Kidney tubule cell (primary cell): ENCODE results near the gene BANK1.

Experiments
- DNase-seq: peaks from one replicate; pipeline ENCODE4 v3.0.0-alpha.2; 2018; ENCODE audit warnings: low spot score

The BANK1 gene

GRCh38 chr4:101823864-101824263 is 33.3 kb downstream of the BANK1 start:
- no peak for DNase-seq

DNA sequence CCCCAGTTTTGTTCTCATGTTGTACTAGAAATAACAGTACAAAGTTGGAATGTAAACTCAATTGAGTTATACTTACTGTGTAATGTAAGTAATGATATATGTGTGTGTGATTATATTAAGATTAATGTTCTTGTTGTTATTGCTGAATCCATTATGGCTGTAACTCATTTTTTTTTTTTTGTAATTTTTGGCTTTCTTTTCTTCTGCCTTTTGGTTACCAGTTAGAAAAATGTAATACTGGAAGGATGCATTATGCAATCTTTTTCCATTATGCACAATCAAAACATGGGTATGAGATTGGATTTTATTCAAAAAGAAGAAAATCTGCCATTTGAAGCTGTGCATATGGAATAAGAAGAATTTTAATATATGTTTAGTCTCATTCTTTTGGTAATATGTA is 34.0 kb downstream of the BANK1 start:
- no peak for DNase-seq

DNA sequence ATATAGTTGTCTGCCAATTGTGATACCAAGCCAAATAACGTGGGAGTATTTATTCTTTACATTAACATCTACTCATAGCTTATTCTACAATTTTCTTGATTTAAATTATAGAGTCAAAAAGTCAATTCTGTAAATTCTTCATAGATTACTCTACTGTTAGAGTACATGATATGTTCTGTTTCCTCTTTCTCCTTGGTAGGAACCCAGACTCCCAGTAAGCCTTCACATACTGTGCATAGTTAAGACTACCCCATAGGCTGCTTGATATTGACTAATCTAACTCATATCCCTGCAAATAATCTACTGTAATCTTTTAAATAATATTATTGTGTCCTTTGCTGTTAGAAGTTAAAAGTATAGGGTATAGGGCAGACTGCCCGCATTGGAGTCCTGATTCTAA is 35.4 kb downstream of the BANK1 start:
- DNase-seq = no peak

DNA sequence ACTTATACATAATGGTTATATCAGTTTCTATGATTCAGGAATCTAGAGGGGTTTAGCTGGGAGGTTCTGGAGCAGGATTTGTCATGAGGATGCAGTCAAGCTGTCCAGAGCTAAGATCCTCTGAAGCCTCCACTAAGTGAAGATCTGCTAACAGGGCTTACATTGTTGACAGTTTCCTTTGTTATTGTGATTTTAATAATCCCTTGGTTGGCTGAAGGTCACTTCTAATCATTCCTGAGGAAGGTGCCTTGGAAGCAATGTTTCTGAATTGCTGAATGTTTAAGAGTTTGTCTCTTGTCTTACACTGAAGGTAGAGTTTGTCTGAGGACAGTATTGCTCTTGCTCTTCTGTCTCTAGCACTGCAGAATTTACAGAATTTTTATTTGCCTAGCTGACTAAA is 41.3 kb downstream of the BANK1 start:
- DNase-seq = no peak

DNA sequence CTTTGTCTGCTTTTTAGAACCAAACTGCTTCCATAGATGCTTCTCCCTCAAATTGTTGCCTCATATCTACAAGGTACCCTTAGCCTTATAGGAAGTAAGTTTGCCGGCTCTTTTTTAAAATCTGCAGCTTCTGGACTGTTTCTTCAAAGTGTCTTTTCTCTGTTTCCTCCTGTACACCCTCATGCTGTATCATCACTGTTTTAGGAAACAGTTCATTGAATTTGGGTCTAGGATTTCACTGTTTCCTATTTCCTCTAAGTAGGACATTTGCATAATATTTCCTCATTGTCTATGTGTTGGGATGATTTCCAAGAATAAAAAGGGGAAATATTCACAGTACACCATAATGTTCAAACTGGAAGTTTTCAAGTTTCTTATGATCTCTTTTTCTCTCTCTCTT is 43.0 kb downstream of the BANK1 start:
- DNase-seq = peak; percentile 11

DNA sequence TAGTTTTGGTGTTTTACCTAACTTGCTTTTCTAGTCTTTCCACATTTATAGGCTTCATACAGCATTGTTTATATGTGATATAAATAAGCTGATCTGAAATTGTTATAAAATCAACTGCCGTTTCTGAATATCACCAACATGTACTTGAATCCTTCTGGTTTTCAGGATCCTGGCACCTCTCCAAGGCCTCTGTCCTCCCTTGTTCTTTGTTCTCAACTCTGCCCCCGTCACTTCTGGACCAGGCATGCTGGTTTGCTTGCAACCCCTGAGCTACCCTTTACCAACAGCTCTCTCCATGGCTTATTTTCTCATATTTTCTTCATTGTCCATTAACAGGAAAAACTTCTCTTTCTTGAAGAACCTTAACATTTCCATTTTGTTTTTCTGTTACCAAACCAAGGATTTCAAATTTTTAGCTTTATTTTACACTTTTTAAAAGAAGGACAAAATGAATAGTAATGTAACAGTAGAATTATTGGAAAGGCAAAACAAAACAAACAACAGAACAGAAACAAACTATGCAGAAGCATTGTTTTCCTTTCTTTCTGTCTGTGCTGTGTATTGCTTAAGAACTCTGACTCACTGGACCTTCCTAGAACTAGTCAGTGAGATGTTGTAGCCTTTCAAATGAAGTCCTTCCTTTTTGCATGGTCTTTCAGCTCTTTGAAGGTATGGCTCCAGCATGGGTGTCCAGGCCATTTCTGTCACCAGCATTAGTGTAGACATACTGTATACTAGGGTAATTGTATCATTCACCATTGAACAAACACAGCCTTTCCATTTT is 44.8 kb downstream of the BANK1 start:
- DNase-seq = peak; percentile 38

GRCh38 chr4:101843054-101843453 is 52.5 kb downstream of the BANK1 start:
- no peak for DNase-seq

GRCh38 chr4:101846550-101846949 is 56.0 kb downstream of the BANK1 start:
- DNase-seq = peak; percentile 22

GRCh38 chr4:101850698-101851097 is 60.2 kb downstream of the BANK1 start:
- DNase-seq = no peak

DNA sequence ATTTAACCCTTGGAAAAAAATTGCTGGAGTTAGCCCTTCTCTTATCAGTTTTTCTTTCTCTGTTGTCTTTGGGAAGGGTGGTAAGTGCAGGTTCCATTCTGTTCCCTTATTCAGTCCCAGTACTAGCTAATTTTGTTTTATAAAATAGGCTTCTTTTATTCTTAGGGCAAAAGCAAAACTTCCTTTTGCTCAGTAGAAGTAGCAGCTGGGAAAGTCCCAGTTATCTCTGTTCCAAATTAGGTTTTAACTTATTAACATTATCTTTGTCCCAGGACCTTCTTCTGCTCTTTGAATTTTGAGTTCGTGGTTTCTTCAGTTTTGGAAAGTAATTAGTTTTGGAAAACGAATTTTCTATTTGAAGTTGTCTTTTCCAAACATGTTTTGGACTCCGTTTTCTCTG is 61.1 kb downstream of the BANK1 start:
- peak; percentile 22 for DNase-seq

DNA sequence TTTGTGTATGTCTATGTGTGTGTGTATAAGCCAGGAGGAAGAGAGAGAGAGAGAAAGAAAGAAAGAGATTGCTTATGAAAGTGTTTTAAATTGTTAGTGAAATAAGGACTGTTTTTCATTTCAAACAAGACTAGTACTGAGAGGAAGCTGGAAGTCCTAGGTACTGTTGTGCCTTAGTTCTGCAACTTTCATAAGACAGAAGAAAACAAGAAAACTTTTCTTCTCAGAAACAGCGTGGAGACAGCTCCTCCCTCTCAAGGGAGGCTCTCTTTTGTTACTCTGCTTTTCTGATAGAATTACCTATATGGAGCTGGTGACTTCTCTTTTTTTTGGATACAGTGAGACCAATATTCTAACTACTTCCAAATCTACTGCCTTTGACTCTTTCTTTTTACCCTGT is 62.5 kb downstream of the BANK1 start:
- no peak for DNase-seq

GRCh38 chr4:101853691-101854090 is 63.2 kb downstream of the BANK1 start:
- DNase-seq = peak; percentile 85

- DNase-seq = peak; percentile 6
These were observed 64.7 kb downstream of the BANK1 start for GRCh38 chr4:101855239-101855638.

GRCh38 chr4:101856149-101856548 is 65.6 kb downstream of the BANK1 start:
- DNase-seq = peak; percentile 14

- DNase-seq = no peak
These were observed 66.6 kb downstream of the BANK1 start for GRCh38 chr4:101857176-101857575.

DNA sequence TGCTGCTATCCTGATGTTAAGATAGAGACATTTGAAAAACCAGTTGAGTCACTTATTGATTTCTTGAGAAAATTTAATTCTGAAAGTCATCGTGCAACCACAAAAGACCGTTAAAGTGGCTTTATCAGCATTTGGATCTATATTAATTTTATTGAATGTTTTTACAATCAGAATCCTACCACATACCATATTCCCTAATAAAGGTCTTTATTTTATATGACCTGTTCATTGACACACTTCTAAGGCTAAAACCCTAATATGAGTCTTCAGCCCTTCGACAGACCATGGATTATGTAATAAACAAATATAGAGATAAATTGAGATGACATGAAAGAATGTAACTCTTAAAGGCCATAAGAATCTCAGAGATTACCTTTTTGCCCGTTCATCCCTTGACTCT is 68.1 kb downstream of the BANK1 start:
- no peak for DNase-seq

GRCh38 chr4:101862595-101862994 is 72.1 kb downstream of the BANK1 start:
- DNase-seq = no peak

DNA sequence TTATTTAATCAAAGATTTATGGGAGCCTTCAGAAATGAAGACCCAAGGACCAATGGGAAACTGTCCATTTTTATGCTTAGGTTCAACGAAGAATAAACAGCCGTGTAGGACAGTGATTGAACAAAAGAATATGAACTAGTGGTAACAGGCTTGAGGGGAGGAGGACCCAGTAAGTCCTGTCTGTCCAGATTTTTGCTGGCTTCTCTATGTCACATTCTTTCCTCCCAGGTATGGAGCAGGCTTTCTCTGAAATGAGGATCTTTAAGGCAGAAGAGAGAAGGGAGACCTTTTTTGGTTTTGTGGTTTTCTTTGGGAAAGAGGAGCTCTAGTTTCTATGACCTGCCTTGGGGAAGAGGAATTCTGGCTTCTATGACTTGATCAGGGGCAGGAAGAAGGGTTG is 74.1 kb downstream of the BANK1 start:
- no peak for DNase-seq

DNA sequence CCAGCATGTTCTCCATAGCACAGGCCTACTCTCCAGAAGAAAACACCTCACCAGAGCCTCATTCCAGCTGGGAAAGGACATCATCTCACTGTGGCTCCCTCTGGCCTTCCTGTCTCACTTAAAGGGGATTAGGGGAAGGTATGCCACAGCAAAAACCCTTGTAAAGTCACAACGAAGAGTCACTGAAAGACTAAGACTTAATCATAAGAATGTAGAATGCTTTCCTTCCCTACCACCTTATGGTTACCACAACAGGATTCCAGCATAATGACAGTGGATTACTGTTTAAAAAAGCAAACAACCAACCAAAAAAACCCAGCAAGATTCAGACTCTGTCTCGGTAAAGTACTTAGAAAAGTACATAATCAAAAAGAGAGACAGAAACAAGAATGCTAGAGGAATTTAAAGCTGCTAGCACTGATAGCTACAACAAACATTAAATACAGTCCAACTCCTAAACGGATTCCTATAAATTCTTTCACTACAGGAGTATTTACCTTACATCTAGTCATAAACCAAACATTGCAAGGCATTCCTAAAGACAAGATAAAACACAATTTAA is 75.1 kb downstream of the BANK1 start:
- peak; percentile 48 for DNase-seq

GRCh38 chr4:101870874-101871273 is 80.3 kb downstream of the BANK1 start:
- no peak for DNase-seq

DNA sequence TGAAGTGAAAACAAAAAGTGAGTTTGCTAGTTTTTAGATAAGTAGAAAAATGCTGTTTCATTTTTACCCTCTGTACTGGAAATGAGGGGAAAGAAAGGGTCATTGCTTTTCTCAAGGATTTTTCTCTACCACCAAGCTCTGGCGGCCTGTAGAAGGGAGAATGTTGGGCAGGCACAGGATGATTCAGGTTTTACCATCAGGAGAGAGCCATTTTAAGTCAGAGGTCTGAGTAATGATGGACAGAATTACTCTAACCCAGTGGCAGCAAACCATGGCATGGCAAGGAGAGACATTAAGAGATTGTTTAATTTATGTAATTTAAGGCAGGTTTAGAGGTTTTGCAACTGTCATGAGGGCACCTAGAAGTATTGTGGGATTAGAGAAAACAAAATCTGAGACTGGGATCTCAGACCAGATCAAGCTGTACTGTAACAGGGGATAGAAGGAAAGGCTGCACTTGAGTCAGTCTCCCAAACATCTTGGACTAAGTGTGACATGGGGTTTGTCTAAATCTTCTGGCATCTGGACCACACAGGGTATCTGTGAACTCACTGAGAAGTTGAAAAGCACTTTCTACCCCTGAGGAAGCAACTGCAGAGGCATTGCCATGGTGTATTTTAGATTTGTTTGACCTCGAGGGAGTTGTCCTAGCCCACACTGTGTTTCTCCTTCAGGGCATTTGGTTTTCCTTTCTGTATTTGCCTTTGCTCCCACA is 81.6 kb downstream of the BANK1 start:
- no peak for DNase-seq

- DNase-seq = no peak
These were observed 95.0 kb downstream of the BANK1 start for GRCh38 chr4:101885574-101885973.

DNA sequence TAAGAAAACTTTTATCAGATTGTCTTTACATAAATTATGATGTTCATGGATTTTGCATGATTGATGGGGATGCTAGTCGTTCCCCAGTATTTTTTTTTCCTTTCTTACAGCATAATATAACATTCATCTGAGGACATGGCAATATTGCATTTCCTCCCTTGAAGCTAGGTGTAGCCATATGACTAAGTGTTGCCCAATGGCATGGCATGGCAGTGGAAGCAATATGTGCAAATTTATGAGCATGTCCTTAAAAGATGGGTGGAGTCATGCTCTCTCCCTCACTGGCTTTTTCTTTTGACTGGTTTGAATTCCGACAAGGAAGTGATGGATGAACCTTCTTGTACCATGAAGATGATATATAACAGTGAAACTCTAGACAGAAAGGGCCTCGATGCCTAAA is 96.3 kb downstream of the BANK1 start:
- DNase-seq = no peak
